Nucleus accumbens (tissue), 56 donors: ENCODE data around the gene EXOG.
A peak's percentile ranks its signal among the peaks of the same experiment; 100 is the strongest.

Experiments used
- DNase-seq, 56 donors: peaks; one replicate each; lab custom pipeline; 2025; lab: John Stamatoyannopoulos, UW

EXOG gene

DNA sequence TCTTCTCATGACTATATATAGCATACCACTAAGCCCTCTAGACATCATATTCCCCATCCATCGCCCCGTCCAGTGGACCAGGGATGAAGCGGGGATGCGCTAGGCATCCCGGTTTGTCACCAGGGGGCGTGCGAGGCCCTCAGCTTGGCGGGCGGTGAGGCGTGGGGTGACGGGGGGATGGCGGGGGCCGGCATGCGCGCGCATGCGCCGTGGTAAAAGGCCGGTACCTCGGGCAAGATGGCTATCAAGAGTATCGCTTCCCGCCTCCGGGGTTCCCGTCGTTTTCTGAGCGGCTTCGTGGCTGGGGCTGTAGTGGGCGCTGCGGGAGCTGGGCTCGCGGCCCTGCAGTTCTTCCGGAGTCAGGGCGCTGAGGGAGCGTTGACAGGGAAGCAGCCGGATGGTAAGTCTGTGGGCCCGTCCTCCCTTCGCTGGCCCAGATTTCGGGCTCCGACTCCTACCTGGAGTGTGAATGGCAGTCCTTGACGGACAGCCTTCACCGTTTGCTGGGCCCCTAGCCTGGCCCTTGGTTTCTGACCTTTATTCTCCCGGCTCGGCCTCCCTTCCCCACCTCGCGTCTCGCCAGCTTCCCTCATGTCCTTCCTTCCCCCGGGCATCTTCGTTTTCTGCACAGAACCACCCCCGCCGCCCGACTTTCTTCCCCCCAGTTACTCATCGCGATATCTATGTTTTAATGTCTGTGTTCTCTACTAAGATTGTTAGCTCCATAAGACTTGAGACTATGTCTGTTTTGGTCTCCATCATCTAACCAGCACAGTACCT is at the start of gene EXOG:
Gene EXOG, plus strand, starts transcription at position 210 of the 780 bp plus-strand sequence. Its CDS starts 28 bp downstream, at position 238.
- DNase-seq, result peak; percentile 49 to 98 (median 90)

DNA sequence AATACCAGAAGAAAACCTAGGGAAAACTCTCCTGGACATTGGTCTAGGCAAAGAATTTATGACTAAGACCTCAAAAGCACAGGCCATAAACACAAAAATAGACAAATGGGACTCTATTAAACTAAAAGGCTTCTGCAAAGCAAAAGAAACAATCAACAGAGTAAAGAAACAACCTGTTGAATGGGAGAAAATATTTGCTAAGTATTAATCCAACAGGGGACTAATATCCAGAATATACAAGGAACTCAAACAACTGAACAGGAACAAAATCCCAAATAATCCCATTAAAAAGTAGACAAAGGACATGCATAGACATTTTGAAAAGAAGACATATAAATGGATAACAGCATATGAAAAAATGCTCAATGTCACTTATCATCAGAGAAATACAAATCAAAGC is 49.3 kb upstream of the EXOG start:
- no peak for DNase-seq

GRCh38 chr3:38450853-38451252 is 45.3 kb upstream of the EXOG start:
- DNase-seq, result no peak

- peak in 55 of 56 donors; percentile 22 to 95 (median 82) for DNase-seq
Measured at GRCh38 chr3:38453075-38453912, 42.8 kb upstream of the EXOG start, which contains the start of gene ACVR2B. Gene ACVR2B, plus strand, starts transcription at chr3:38453890. Its CDS starts 433 bp downstream, at chr3:38454323.

DNA sequence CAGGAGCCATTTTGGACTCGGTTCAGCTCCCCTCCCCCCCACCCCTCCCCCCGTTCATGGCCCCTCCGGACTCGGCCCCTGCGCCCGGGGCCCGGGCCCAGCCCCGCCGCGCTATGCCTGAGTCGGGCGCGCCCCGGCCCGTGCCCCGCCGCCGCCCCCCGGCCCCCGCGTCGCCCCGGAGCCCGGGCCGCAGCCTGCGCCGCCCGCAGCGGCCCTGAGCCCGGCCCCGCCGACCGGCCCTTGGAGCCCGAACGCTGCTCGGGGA is 42.3 kb upstream of the EXOG start:
- DNase-seq, result peak in 1 of 56 donors; percentile 51

DNA sequence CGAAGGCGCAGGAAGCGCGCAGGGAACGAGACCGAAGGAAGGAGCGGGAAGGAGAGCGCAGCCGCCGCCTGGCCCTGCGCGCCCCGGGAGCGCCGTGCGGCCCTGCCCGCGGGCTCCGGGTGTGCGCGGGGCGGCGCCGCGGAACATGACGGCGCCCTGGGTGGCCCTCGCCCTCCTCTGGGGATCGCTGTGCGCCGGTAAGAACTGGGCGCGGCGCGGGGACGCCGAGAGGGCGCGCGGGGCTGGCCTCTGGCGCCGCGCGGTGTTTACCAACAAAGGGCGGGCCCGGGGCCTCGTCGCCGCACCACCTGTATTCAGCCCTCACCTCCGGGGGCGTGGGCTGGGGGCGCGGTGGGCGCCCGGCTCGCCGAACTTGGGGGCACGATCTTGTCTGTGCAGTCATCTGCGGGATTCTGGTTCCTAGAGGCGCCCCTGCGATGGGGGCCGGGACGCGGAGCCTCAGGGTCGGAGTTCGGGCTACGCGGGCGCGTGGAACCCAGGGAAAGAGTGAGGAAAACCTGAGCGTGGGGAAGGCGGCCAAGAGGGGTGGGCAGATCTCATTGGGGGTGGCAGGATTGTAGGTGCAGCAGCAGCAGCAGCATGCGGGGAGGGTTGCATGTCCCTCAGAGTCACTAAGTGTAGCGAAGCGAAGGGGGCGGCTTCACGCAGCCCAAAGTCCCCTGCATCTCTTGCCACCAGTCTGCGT is 41.8 kb upstream of the EXOG start:
- peak in 31 of 56 donors; percentile 18 to 63 (median 39) for DNase-seq

- peak in 47 of 56 donors; percentile 15 to 81 (median 51) for DNase-seq
Measured at GRCh38 chr3:38454884-38455638, 41.1 kb upstream of the EXOG start.

- peak in 7 of 56 donors; percentile 14 to 64 (median 43) for DNase-seq
Measured at GRCh38 chr3:38455639-38456430, 40.3 kb upstream of the EXOG start.

DNA sequence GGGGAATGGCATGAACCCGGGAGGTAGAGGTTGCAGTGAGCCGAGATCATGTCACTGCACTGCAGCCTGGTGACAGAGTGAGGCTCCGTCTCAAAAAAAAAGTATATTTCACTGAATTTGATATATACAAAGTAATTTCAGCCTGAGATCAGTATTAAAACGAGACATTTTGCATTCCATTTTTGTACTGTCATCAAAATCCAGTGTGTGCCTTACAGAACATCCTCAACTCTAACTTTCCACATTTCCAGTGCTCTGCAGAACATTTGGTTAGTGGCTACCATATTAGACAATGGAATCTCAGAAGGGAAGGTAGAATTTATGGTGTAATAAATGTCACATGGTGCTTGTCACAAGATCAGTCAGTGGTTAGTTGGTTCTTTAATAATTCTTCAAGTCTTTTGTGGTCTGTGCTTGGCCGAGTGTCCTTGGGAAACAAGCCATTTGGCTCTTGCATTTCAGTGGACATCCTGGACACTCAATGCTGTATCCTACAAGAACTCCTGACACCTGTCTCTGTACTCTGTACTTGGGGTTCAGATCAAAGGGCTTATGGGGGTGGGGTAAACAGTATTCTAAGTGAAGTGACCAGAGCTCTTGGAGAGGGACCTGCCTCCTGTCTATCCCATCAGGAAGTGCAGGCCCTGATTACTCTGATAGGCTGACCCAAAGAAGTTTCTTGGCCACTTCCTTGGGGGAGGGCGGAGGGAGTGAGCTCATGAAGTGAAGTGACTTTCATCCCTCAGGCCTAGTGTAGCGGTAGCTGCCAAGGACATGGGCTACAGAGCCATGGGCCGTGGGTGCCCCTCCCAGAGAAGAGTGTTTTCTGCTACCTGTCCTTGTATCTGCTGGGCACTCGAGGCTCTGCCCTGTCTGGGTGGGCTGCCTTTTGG is 38.8 kb upstream of the EXOG start:
- no peak for DNase-seq

GRCh38 chr3:38458796-38459498 is 37.2 kb upstream of the EXOG start:
- no peak for DNase-seq

DNA sequence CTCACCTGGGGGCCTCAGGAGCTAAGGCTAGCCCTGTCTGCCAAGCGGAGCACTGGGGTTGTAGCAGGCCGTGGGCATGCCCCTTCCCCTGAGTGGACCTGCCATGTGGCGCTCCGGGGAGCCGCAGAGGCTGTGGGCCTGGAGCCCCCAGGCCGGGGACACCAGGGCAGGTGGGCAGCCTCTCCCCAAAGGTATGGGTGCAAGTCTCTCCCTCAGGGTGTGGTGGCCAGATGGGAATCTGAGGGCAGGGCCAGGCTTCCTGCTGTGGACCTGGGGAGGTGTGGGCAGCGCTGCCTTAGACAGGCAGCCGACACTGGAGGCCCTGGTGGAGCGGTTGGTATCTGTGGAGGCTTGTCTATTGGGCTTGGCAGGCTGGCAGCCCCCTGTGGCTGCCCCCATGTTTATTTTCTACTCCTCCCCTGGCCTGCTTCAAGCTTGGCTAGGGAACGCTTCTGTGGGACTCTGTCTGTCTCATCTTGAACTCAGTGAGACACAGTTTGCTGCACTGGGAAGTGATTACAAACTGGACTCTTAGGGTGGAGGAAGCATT is 36.6 kb upstream of the EXOG start:
- no peak for DNase-seq

DNA sequence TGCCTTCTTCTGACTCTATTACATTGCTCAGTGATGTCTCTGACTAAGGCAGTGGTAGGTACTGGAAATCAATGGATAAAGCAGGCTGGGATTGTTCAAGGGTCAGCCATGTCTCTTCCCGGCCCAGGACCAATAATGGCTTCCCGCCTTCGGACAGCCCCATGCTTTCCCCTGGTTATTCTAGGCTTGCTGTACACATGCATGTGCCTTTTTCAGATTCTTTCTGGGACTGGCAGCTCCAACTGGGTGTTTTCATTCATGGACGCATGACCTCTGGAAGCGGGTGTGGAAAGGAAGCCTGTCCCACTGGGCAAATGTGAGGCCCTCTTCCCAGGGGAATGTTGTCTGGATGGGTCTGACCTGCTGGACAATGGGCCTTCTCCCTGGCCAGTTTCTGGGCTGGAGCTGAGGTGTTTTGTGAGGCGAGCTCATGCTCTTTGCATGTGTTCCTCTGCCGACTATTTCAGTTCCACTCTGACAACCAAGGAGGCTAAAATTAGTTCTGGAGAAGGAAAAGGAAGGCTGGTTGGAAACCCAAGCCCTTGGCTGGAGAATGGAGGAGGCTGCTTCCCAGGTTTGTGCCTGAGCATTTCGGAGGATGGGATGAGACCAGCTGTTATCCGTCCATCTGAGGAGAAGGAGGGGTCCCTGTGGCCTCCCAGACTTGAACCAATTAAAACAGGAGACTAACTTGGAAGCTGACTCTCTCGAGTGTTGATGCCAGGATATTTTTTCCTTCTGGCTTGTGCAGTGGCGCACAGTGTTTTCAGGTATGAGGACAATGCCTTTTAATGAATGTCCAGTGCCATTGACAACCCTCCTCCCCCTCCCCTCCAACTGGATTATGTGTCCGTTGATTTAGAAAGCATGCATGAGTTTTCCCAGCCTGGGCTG is 35.5 kb upstream of the EXOG start:
- DNase-seq, result no peak

DNA sequence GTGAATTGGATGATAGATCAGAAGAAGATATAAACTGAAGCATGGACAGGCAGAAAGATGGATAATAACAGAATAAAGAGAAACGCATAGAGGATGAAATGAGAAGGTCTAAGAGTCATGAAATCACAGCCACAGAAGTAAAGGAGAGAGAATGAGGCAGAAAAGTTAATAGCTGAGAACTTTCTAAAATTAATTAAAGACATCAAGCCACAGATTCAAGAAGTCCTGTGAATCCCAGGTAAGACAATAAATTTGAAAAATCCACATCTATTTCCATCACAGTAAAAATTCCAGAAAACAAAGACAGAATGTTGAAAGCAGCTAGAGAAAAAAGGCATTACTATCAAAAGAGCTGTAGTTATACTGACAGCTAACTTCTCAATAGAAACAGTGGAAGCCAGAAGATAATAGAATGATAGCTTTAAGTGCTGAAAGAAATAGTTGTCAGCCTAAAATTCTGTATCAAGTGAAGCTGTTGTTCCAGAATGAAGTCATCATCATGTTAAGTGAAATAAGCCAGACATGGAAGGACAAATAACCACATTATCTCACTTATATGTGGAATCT is 30.5 kb upstream of the EXOG start:
- DNase-seq, result no peak

- DNase-seq, result no peak
Measured at GRCh38 chr3:38468765-38469164, 27.4 kb upstream of the EXOG start.

- no peak for DNase-seq
Measured at GRCh38 chr3:38469852-38470251, 26.3 kb upstream of the EXOG start.

DNA sequence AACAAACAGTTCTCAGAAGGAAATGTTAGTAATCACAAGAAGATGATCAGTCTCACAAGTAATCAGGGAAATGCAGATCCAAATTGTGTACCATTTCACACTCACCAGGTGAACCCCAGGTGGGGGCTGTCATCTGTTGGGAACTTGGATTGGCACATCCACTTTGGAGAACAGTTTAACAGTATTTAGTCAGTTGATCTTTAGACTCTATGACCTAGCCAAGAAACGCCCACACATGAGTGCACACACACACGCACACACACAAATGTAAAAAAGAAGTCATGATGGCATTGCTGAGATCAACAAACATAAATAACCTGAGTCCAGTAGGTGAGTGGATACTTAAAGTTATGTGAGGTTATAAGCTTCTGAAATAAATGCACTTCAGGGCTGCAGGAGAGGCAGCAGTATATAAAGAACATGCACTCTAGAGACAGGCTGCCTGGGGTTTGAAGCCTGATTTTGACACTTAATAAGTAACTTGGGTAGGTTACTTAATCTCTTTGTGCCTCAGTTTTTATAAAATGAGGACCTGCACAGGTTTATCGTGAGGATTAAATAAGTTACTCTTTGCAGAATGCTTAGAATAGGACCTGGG is 24.8 kb upstream of the EXOG start:
- no peak for DNase-seq
